HEK293 (cell line): ENCODE measurements around the gene ASIC1.
A peak's percentile ranks its signal among the peaks of the same experiment; 100 is the strongest.

ENCODE experiments used
- EGR2 ChIP-seq: fragments of 450-650 bp; formaldehyde crosslinking; IDR thresholded peaks from 2 replicates; pipeline ENCODE4 v1.5.1; 2016; ENCODE audit warnings: low read depth, missing biosample characterization, missing genetic modification characterization
- ELK4 ChIP-seq: IDR thresholded peaks from 2 replicates; pipeline ENCODE4 v1.6.1; 2011; ENCODE audit warnings: mild to moderate bottlenecking, low read depth, low read length, borderline replicate concordance
- GLIS2 ChIP-seq: fragments of 450-650 bp; formaldehyde crosslinking; IDR thresholded peaks from 2 replicates; pipeline ENCODE4 v1.5.1; 2016; ENCODE audit warnings: missing biosample characterization, missing genetic modification characterization
- KLF17 ChIP-seq: fragments of 450-650 bp; formaldehyde crosslinking; IDR thresholded peaks from 2 replicates; pipeline ENCODE4 v1.5.1; 2016; ENCODE audit warnings: missing biosample characterization, missing genetic modification characterization
- MEIS1 ChIP-seq: sonication (generic); formaldehyde crosslinking; IDR thresholded peaks from 2 replicates; pipeline ENCODE4 v1.8.1; 2022; ENCODE audit warnings: missing genetic modification reagents, mild to moderate bottlenecking, borderline replicate concordance
- PATZ1 ChIP-seq: fragments of 450-650 bp; formaldehyde crosslinking; IDR thresholded peaks from 2 replicates; pipeline ENCODE4 v1.5.1; 2016; ENCODE audit warnings: missing biosample characterization, missing genetic modification characterization
- SETDB1 ChIP-seq: IDR thresholded peaks from one replicate; pipeline ENCODE4 v1.6.1; 2017; ENCODE audit warnings: mild to moderate bottlenecking, low read length, moderate library complexity, mixed read lengths; ENCODE audit not compliant: insufficient read length
- SP7 ChIP-seq: fragments of 450-650 bp; formaldehyde crosslinking; IDR thresholded peaks from 2 replicates; pipeline ENCODE4 v1.5.1; 2016; ENCODE audit warnings: missing biosample characterization, missing genetic modification characterization
- TCF7L2 ChIP-seq: IDR thresholded peaks from 2 replicates; pipeline ENCODE4 v1.6.1; 2011; ENCODE audit warnings: low read depth, mild to moderate bottlenecking, inconsistent platforms, low read length, moderate library complexity, borderline replicate concordance
- ZBTB17 ChIP-seq: fragments of 450-650 bp; formaldehyde crosslinking; IDR thresholded peaks from 2 replicates; pipeline ENCODE4 v1.5.1; 2016; ENCODE audit warnings: missing biosample characterization, missing genetic modification characterization
- ZBTB26 ChIP-seq: fragments of 450-650 bp; formaldehyde crosslinking; optimal IDR thresholded peaks from 2 replicates; pipeline ENCODE3; 2016; ENCODE audit warnings: missing biosample characterization, mild to moderate bottlenecking, missing genetic modification characterization
- ZEB2 ChIP-seq: fragments of 450-650 bp; formaldehyde crosslinking; IDR thresholded peaks from 2 replicates; pipeline ENCODE4 v1.5.1; 2016; ENCODE audit warnings: missing biosample characterization, missing genetic modification characterization
- ZFHX2 ChIP-seq: fragments of 450-650 bp; formaldehyde crosslinking; conservative IDR thresholded peaks from 2 replicates; pipeline ENCODE4 v1.5.1; 2016; ENCODE audit warnings: missing biosample characterization, missing genetic modification characterization
- ZNF10 ChIP-seq: fragments of 450-650 bp; formaldehyde crosslinking; IDR thresholded peaks from 2 replicates; pipeline ENCODE4 v1.5.1; 2017; ENCODE audit warnings: missing biosample characterization, missing genetic modification characterization
- ZNF132 ChIP-seq: fragments of 450-650 bp; formaldehyde crosslinking; IDR thresholded peaks from 2 replicates; pipeline ENCODE4 v1.5.1; 2017; ENCODE audit warnings: missing biosample characterization, missing genetic modification characterization, borderline replicate concordance
- ZNF146 ChIP-seq: fragments of 450-650 bp; formaldehyde crosslinking; IDR thresholded peaks from 2 replicates; pipeline ENCODE4 v1.5.1; 2016; ENCODE audit warnings: missing biosample characterization, missing genetic modification characterization
- ZNF157 ChIP-seq: fragments of 450-650 bp; formaldehyde crosslinking; IDR thresholded peaks from 2 replicates; pipeline ENCODE4 v1.5.1; 2016; ENCODE audit warnings: missing biosample characterization, missing genetic modification characterization
- ZNF214 ChIP-seq: fragments of 450-650 bp; formaldehyde crosslinking; IDR thresholded peaks from 2 replicates; pipeline ENCODE4 v1.5.1; 2017; ENCODE audit warnings: missing biosample characterization, mild to moderate bottlenecking, missing genetic modification characterization, borderline replicate concordance
- ZNF23 ChIP-seq: fragments of 450-650 bp; formaldehyde crosslinking; IDR thresholded peaks from 2 replicates; pipeline ENCODE4 v1.5.1; 2016; ENCODE audit warnings: missing biosample characterization, missing genetic modification characterization, borderline replicate concordance
- ZNF391 ChIP-seq: fragments of 450-650 bp; formaldehyde crosslinking; IDR thresholded peaks from 2 replicates; pipeline ENCODE4 v1.5.1; 2016; ENCODE audit warnings: low read depth, missing biosample characterization, missing genetic modification characterization, borderline replicate concordance
- ZNF423 ChIP-seq: fragments of 450-650 bp; formaldehyde crosslinking; IDR thresholded peaks from 2 replicates; pipeline ENCODE4 v1.5.1; 2016; ENCODE audit warnings: missing biosample characterization, missing genetic modification characterization
- ZNF518A ChIP-seq: fragments of 450-650 bp; formaldehyde crosslinking; conservative IDR thresholded peaks from 2 replicates; pipeline ENCODE4 v1.5.1; 2016; ENCODE audit warnings: low read depth, missing biosample characterization, missing genetic modification characterization
- ZNF585B ChIP-seq: fragments of 450-650 bp; formaldehyde crosslinking; IDR thresholded peaks from 2 replicates; pipeline ENCODE4 v1.5.1; 2016; ENCODE audit warnings: missing biosample characterization, missing genetic modification characterization
- ZNF600 ChIP-seq: fragments of 450-650 bp; formaldehyde crosslinking; IDR thresholded peaks from 2 replicates; pipeline ENCODE4 v1.5.1; 2016; ENCODE audit warnings: missing biosample characterization, missing genetic modification characterization
- ZNF645 ChIP-seq: fragments of 450-650 bp; formaldehyde crosslinking; IDR thresholded peaks from 2 replicates; pipeline ENCODE4; 2016; ENCODE audit warnings: missing biosample characterization, missing genetic modification characterization
- ZSCAN16 ChIP-seq: fragments of 450-650 bp; formaldehyde crosslinking; IDR thresholded peaks from 2 replicates; pipeline ENCODE4 v1.5.1; 2016; ENCODE audit warnings: missing biosample characterization, missing genetic modification characterization
- ZSCAN23 ChIP-seq: fragments of 450-650 bp; formaldehyde crosslinking; IDR thresholded peaks from 2 replicates; pipeline ENCODE4 v1.5.1; 2016; ENCODE audit warnings: missing biosample characterization, missing genetic modification characterization
- ZSCAN30 ChIP-seq: fragments of 450-650 bp; IDR thresholded peaks from 2 replicates; pipeline ENCODE4 v1.5.1; 2018; ENCODE audit warnings: missing biosample characterization, mild to moderate bottlenecking, missing genetic modification characterization, moderate library complexity

The ASIC1 gene

GRCh38 chr12:50025187-50026059, 32.0 kb upstream of the ASIC1 start, which contains the start of gene RACGAP1 (continued):
- TF ChIP-seq ZNF518A (tag by site-specific recombination) (peak; percentile 97), ZNF157 (tag by site-specific recombination) (no peak), ZFHX2 (tag by site-specific recombination) (peak; percentile 82), ZNF132 (tag by site-specific recombination) (no peak), ZNF423 (tag by site-specific recombination) (no peak), ZNF391 (tag by site-specific recombination) (no peak), ZNF585B (tag by site-specific recombination) (no peak), ZNF10 (tag by site-specific recombination) (no peak; the same call in 1 of the 2 replicates), ZNF214 (tag by site-specific recombination) (no peak), ZSCAN16 (tag by site-specific recombination) (no peak), ZBTB17 (tag by site-specific recombination) (peak; percentile 89), PATZ1 (tag by site-specific recombination) (peak; percentile 95), ZBTB26 (tag by site-specific recombination) (peak; percentile 84), TCF7L2 (no peak), ZNF23 (tag by site-specific recombination) (no peak), SP7 (tag by site-specific recombination) (peak; percentile 73), ZSCAN23 (tag by site-specific recombination) (0 out of 2 replicates have a peak, but pooled peaks have one; percentile 58), MEIS1 (CRISPR knock-in tag) (no peak), KLF17 (no peak; the same call in 1 of the 2 replicates), ZSCAN30 (no peak), GLIS2 (peak; percentile 94), ZEB2 (tag by site-specific recombination) (peak; percentile 99), EGR2 (peak; percentile 44), ZNF645 (no peak), ZNF146 (tag by site-specific recombination) (0 out of 2 replicates have a peak, but pooled peaks have one; percentile 5), ELK4 (no peak), SETDB1 (peak; percentile 71), ZNF600 (peak; percentile 74)
